ENCODE data around the gene STARD10.

Gene STARD10

GRCh38 chr11:72760539-72761405 lies 33.1 kb downstream of the STARD10 start:
- DNase-seq, result no peak

- peak in 1 of 2 experiments; percentile 5 for DNase-seq
Observed at GRCh38 chr11:72759468-72759985, 34.3 kb downstream of the STARD10 start.

GRCh38 chr11:72758690-72759389 lies 35.0 kb downstream of the STARD10 start:
- DNase-seq, result peak in 1 of 2 experiments; percentile 40

- DNase-seq, result no peak
Observed at GRCh38 chr11:72758304-72758689, 35.5 kb downstream of the STARD10 start.

GRCh38 chr11:72755713-72756285 lies 38.0 kb downstream of the STARD10 start:
- DNase-seq, result no peak

GRCh38 chr11:72754544-72755155 lies 39.2 kb downstream of the STARD10 start:
- no peak for DNase-seq

GRCh38 chr11:72754149-72754543 lies 39.7 kb downstream of the STARD10 start:
- no peak for DNase-seq

- no peak for DNase-seq
Observed at GRCh38 chr11:72753341-72754148, 40.3 kb downstream of the STARD10 start.

- DNase-seq, result peak; percentile 71
Observed at GRCh38 chr11:72752088-72752914, 41.5 kb downstream of the STARD10 start, which contains the start of gene ARAP1. Gene ARAP1 (minus strand): TSS chr11:72752408. CDS start chr11:72727128, 25,280 bp downstream.

GRCh38 chr11:72751116-72752087 lies 42.4 kb downstream of the STARD10 start:
- DNase-seq, result no peak

- DNase-seq, result no peak
Observed at GRCh38 chr11:72750556-72751115, 43.2 kb downstream of the STARD10 start.

- no peak for DNase-seq
Observed at GRCh38 chr11:72750086-72750485, 43.8 kb downstream of the STARD10 start.

- no peak for DNase-seq
Observed at GRCh38 chr11:72747289-72747855, 46.5 kb downstream of the STARD10 start.

- DNase-seq, result no peak
Observed at GRCh38 chr11:72746821-72747220, 47.0 kb downstream of the STARD10 start.

- DNase-seq, result no peak
Observed at GRCh38 chr11:72745925-72746550, 47.8 kb downstream of the STARD10 start.

- DNase-seq, result no peak
Observed at GRCh38 chr11:72745511-72745910, 48.3 kb downstream of the STARD10 start.

GRCh38 chr11:72744474-72744873 lies 49.4 kb downstream of the STARD10 start:
- DNase-seq, result no peak

Data from NCI-H2081 (cell line).